Coronary artery (tissue), 2 donors: ENCODE results near the gene TUBA1C.
"Not testable (repeated sequence)": the region's sequence is repeated elsewhere in the genome, so short reads cannot be mapped to it uniquely, and the experiment has no call there.

ENCODE experiments used
- DNase-seq: peaks from one replicate; pipeline ENCODE4 v3.0.0-alpha.2; 2017; ENCODE audit warnings: low spot score
- H3K27ac ChIP-seq, 2 donors: fragments of 200-600 bp; sonication (generic); one replicate each; pipeline ENCODE4 v1.5.1; 2016 to 2019
- H3K4me3 ChIP-seq: fragments of 200-600 bp; sonication (generic); 2 replicates; pipeline ENCODE4 v1.5.1; 2016; ENCODE audit warnings: mild to moderate bottlenecking, moderate library complexity
- TF ChIP-seq, protein P1 (sequence below): fragments of 200-600 bp; sonication (generic); IDR thresholded peaks from one replicate; pipeline ENCODE4 v1.5.1; 2019; ENCODE audit warnings: antibody characterized with exemption

TUBA1C gene

DNA sequence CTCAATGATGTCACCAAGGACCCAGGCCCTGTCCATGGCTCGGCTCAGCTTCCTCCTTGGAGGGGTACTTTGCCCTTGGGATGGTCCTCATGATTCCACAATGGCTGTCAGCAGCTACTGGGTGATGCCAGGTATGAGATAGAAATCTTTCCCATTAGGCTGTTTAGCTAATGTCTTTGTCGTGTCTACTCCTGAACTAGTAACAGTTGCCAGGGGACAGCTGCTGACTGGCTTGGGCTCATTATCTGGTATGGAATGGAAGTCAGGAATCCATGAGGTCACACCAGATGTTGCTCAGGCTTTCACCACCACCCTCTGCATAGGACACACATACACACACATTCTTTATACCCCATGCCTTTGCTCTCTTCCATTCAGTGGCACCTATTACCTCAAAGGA, 39.3 kb downstream of the TUBA1C start:
- TF ChIP-seq, protein P1, sequence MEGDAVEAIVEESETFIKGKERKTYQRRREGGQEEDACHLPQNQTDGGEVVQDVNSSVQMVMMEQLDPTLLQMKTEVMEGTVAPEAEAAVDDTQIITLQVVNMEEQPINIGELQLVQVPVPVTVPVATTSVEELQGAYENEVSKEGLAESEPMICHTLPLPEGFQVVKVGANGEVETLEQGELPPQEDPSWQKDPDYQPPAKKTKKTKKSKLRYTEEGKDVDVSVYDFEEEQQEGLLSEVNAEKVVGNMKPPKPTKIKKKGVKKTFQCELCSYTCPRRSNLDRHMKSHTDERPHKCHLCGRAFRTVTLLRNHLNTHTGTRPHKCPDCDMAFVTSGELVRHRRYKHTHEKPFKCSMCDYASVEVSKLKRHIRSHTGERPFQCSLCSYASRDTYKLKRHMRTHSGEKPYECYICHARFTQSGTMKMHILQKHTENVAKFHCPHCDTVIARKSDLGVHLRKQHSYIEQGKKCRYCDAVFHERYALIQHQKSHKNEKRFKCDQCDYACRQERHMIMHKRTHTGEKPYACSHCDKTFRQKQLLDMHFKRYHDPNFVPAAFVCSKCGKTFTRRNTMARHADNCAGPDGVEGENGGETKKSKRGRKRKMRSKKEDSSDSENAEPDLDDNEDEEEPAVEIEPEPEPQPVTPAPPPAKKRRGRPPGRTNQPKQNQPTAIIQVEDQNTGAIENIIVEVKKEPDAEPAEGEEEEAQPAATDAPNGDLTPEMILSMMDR, result no peak
- Histone ChIP-seq H3K27ac (no peak overlapping the region), H3K4me3 (no peak overlapping the region)
- DNase-seq, result no peak

DNA sequence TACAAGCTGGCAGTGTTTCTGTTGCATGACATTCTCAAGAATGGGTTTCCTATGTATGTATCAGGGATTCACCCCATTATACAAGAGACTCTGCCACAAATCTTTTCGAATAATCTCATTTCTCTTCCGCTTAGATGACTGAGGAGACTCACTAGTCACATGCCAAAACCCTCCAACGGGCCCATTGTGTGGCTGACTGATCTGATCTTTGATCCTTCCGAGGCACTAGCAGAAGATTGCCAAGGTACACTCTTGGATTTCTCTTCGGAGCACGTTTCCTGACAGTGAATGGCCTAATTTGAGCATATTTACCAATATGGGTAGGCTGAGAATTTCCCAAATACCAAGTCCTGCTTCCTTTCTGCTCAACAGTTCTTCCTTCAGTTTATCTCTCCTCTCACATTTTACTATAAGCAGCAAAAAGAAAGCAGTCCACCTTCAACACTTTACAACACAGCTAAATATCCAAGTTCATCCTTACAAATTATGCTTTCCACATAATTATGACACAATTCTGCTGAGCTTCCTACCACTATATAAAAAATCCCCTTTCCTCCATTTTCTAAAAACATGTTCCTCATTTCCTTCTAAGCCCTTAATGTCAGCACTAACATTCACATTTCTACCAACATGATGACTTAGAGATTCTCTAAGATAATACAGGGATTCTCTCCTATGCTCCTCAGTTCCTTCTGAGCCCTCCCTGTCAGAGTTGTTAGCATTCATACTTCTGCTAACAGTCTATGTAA, 41.1 kb downstream of the TUBA1C start:
- no peak for DNase-seq
- TF ChIP-seq, protein P1, result no peak
- no peak overlapping the region for H3K4me3 ChIP-seq
- H3K27ac ChIP-seq, result no peak overlapping the region

DNA sequence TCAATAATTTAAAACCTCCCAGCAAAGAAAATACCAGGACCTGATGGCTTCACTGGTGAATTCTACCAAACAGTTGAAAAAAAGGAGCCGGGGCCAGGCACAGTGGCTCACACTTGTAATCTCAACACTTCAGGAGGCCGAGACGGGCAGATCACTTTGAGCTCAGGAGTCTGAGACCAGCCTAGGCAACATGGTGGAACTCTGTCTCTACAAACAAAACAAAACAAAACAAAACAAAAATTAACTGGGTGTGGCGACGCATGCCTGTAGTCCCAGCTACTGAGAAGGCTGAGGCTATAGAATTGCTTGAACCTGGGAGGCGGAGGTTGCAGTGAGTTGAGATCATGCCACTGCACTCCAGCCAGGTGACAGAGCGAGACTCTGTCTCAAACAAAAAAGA, 44.5 kb downstream of the TUBA1C start:
- Histone ChIP-seq H3K27ac (no peak overlapping the region), H3K4me3 (no peak overlapping the region)
- no peak for DNase-seq
- TF ChIP-seq, protein P1, result no peak

DNA sequence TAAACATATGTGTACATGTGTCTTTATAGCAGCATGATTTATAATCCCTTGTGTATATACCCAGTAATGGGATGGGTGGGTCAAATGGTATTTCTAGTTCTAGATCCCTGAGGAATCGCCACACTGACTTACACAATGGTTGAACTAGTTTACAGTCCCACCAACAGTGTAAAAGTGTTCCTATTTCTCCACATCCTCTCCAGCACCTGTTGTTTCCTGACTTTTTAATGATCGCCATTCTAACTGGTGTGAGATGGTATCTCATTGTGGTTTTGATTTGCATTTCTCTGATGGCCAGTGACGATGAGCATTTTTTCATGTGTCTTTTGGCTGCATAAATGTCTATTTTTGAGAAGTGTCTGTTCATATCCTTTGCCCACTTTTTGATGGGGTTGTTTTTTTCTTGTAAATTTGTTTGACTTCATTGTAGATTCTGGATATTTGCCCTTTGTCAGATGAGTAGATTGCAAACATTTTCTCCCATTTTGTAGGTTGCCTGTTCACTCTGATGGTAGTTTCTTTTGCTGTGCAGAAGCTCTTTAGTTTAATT, 45.6 kb downstream of the TUBA1C start:
- not testable (repeated sequence) for H3K27ac ChIP-seq, H3K4me3 ChIP-seq, DNase-seq

DNA sequence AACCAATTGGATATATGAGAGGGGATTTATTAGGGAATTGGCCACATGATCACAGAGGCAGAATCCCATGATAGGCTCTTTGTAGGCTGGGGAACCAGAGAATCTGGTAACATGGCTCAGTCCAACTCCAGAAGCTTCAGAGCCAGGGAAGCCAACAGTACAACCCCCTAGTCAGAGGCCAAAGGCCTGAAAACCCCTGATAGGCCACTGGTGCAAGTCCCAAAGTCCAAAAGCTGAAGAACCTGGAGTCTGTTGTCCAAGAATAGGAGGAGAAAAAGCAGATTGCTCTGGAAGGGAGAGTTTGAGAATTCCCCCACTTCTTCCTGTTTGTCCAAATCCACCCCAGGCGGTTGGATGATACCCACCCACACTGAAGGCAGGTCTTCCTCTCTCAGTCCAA, 49.9 kb downstream of the TUBA1C start:
- H3K27ac ChIP-seq, result no peak overlapping the region
- H3K4me3 ChIP-seq, result no peak overlapping the region
- TF ChIP-seq, protein P1, result no peak
- DNase-seq, result no peak

DNA sequence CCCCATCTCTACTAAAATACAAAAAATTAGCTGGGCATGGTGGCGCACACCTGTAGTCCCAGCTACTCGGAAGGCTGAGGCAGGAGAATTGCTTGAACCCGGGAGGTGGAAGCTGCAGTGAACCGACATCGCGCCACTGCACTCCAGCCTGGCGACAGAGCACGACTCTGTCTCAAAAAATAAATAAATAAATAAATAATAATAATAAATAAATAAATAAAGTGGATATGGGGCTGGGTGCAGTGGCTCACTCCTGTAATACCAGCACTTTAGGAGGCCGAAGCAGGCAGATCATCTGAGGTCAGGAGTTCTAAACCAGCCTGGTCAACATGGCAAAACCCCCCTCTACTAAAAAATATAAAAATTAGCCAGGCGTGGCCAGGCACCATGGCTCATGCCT, 52.2 kb downstream of the TUBA1C start:
- H3K4me3 ChIP-seq, H3K27ac ChIP-seq, DNase-seq: not testable (repeated sequence)

DNA sequence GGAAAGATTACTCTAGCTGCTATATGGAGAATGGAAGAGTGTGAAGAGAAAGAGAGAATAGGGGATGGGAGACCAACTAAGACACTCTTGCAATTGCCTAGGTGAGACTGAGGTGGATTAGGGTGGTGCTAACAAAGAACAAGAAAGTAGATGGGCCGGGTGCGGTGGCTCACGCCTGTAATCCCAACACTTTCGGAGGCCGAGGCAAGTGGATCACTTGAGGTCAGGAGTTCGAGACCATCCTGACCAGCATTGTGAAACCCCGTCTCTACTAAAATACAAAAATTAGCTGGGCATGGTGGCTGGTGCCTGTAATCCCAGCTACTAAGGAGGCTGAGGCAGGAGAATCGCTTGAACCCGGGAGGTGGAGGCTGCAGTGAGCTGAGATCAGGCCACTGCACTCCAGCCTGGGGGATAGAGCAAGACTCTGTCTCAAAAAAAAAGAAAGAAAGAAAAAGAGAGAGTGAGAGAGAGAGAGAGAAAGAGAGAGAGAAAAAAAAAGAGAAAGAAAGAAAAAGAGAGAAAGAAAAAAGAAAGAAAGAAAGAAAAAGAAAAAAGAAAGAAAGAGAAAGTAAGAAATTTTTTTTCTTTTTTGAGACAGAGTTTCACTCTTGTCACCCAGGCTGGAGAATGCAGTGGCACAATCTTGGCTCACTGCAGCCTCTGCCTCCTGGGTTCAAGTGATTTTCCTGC, 55.7 kb downstream of the TUBA1C start:
- not testable (repeated sequence) for H3K4me3 ChIP-seq, H3K27ac ChIP-seq, DNase-seq

DNA sequence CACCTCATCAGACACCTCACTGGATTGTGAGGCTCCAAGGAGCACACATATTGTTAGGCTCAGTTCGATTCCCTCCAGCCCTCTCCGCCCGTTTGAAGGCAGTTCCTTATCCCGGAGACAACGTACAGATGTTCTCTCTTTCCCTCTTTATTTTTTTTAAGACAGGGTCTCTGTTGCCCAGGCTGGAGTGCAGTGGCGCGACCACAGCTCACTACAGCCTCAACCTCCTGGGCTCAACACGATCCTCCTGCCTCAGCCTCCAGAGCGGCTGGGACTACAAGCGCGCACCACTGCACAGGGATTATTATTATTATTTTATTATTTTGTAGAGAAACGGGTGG, 57.5 kb downstream of the TUBA1C start:
- H3K4me3 ChIP-seq, result peak overlapping the region; percentile 77
- peak overlapping the region in 1 of 2 donors; percentile 66 for H3K27ac ChIP-seq
- TF ChIP-seq, protein P1, result no peak
- no peak for DNase-seq
